Activated T-cell treated with anti-CD3 and anti-CD28 coated beads for 1 hour (primary cell): Measurements from ENCODE around the gene GRK5.
"Not testable (repeated sequence)": the region's sequence is repeated elsewhere in the genome, so short reads cannot be mapped to it uniquely, and the experiment has no call there.

Experiments used
- DNase-seq: peaks from one replicate; pipeline ENCODE4 v3.0.0-alpha.2; 2020; ENCODE audit warnings: low read depth

The GRK5 gene

DNA sequence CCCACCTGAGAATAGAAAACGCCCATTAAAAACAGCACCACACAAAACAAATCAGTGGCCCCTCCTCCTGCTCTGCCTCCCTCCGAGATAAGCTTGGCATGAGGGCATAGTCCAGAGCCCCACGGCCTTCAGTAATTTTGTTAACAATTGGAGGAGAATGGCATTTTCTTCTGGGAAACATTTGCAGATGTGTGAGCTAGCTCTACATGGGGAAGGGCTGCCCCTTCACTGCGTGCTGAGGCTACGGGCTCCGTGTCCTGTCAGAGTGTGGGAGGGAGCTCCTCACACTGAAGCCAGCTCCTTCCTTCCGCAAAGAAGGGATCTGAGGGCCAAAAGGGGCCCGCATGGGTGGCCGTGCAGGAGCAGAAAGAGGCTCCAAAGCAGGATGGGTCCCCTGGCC is 15.2 kb downstream of the GRK5 start:
- DNase-seq, result no peak

DNA sequence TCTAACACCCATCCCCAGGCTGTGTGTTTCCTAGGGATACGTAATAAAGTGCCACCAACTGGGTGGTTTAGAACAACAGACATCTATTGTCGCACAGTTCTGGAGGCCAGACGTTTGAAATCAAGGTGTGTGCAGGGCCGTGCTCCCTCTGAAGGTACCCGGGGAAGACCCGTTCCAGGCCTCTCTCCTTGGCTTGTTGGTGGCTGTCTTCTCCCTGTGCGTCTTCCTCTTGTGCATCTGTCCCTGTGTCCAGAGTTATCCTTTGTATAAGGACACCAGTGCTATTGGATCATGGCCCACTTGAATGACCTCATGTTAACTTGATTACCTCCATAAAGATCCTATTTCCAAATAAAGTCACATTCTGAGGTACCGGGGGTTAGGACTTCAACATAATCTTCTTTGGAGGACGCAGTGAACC is 15.6 kb downstream of the GRK5 start:
- no peak for DNase-seq

DNA sequence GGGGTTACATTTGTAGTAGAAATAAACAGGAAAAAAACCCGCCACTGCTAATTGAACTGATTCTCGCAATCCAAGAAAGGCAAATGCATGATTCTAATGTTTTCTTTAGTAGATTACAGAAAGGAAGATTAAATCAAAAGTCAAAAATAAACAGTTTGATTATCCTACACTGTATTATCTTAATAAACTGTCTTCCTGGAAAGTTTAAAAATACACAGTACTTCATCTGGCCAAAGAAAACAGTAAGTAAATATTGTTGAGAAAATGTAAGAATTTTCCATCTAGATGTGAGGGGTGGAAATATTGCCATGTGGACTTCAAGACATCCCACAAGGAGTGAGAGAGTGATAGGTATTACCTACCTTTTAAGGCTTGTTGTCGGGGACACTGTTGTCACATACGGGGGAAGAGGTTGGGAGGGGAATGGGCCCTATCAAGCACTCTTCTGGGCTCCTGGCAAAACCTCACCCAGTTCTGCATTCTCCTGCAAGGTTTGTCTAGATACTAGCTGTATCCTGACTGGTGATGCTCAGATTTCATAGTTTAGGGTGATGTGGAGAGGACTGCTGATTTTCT is 17.8 kb downstream of the GRK5 start:
- no peak for DNase-seq

DNA sequence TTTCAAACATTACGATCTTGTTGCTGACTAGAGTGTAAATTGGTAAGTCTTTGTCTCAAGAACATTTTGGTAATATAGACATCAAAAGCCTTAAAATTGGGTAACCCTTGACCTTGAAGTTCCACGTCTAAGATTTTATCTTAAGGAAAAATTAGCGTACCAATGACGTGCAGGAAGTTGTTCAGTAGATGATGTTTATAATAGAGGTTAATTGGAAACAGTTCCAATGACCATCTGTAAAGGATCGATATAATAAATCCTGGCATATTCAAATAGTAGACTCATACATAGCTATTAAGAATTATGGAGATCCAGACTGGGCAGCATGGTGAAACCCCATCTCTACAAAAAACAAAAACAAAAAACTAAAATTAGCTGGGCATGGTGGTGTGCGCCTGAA is 20.5 kb downstream of the GRK5 start:
- DNase-seq, result no peak

DNA sequence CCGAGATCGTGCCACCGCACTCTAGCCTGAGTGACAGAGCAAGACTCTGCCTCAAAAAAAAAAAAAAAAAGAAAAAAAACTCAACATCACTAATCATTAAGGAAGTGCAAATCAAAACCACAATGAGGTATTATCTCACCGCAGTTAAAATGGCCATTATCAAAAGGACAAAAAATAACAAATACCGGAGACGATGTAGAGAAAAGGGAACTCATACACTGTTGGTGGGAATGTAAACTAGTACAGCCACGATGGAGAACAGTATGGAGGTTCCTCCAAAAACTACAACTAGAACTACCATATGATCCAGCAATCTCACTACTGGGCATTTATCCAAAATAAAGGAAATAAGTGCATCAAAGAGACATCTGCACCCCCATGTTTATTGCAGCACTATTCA is 24.3 kb downstream of the GRK5 start:
- no peak for DNase-seq

DNA sequence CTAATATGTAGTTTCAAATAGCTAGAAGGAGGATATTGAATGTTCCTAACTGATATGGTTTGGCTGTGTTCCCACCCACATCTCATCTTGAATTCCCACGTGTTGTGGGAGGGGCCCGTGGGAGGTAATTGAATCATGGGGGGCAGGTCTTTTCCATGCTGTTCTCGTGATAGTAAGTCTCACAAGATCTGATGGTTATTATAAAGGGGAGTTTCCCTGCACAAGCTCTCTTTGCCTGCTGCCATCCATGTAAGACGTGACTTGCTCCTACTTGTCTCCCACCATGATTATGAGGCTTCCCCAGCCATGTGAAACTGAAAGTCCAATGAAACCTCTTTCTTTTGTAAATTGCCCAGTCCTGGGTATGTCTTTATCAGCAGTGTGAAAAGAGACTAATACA is 25.1 kb downstream of the GRK5 start:
- DNase-seq, result not testable (repeated sequence)

DNA sequence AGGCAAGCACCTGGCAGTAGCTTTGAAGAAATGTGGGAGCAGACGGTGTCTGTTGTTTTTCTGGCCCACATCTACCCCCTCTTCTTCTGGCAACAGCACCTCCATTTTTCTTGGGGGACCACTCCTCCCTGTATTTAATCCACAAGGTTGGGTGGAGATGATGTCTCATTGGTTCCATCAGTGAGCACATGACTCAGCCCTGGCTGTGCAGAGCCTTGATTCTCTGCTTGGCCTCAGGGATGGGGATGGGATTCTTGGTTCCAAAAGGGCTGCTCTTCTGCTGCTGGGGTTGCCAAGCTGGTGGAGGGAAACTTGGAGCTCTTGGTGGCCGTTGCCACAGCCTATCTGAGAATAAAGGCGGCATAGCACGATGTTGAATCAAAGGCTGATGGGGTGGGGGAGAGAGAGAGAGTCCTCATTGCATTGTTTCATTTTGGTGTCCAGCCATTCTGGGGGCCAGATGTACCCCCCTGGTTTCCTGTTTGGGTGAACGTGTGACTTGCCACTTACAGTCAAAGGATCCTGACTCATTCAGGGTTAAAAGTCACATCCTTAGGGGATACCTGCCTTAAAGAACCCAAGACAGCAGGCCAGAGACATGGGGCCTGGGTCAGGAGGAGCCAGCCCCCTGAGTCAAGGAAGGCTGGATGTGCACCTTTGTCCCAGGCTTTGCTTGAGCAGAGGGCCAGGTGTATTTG is 25.9 kb downstream of the GRK5 start:
- DNase-seq, result no peak

DNA sequence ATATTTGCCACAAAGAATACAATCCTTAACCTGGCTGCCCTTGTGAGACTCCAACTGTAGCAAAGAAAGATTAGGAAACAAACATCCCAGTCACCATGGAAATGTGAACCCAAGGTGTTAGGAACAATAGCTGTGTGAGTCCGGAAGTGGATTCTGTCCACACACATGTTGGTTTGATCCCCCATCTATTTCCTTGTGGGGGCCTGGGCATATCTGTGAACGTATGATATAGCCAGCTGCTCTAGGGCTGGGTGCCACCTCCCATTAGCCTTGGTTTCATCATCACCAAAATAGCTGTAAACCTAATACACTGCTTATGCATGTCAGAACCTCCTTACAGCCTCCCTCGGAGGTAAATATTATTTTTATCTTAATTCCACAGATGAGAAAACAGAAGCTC is 26.4 kb downstream of the GRK5 start:
- DNase-seq, result no peak

DNA sequence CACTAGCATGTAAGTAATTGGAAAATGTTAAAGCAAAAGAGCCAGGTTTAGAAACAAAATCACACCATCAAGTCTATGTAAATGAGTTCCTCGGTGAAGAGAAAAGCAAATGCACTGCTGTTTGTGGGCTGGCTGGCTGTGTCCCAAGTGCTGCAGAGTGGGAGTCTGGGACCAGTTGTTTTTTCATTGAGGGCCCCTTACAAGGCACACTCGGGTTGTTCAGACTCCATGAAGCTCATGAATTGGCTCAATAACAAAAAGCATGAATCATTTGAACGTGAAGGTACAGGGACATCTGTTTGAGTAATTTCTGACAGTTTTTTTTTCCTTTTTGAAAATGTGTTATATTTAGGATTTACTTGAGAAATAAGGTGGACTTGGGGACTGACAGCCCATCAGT is 28.0 kb downstream of the GRK5 start:
- no peak for DNase-seq

DNA sequence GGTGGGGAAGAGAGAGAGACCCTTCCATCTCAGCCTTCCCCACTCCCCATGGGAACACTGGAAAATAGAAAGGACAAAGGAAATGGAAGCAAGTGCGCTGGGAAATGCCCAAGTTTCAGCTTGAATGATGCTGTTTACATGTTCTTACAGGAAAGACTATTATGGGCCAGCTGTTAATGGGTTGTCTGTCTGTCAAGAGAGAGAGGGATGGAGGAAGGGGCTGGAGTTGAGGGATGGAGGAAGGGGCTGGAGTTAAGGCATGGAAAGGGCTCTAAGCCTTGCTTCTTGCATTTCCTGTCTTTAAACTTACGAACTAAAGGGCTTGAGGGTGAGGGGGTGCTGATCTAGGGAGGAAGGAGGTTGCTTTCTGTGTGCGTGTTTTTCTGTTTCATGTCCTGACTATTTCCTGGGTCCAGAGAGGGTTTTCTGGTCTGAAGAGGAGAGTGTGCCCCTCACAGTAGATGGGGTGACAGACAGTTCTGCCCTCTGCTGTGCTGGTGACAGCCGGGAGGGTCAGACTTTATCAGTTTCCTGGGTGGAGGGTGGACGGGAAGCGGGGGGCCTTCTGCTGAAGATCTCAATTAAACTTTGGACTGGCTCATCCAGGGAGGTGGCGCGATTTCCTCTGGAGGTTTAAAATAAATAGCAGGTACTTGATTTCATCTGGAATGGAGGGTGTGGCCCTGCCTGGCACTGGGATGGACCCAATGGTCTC is 30.5 kb downstream of the GRK5 start:
- DNase-seq, result no peak

DNA sequence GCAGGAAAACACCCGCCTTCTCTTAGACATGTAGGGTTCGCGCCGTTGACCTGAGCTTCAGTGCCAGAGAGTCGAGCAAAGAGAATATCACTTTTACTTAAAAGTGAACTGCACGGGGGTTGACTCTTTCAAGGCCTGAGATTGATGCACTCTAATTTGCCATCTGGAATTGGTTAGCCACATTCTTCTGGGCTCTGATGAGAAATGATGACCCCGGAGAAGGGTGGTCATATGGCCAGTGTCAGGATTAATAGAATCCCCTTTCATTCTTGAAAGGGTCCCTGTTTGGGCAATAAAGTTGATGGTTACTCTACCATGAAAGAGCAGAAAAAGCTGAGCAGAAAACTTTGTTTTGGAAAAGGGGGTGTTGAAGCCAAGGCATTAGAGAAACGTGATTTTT is 31.2 kb downstream of the GRK5 start:
- no peak for DNase-seq

DNA sequence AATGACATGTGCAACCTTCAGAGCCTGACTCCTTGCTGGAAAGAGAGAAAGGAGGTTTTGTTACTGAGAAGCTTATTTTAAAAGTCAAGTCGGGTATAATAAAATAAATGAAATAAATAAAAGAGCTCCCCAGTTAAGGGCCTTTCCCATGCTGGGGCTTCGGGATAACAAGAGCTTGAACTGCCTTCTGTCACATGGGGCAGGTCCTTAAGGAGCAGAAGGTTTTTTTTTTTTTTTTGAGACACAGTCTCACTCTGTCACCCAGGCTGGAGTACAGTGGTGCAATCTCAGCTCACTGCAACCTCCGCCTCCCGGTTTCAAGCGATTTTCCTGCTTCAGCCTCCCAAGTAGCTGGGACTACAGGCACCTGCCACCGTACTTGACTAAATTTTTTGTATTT is 31.6 kb downstream of the GRK5 start:
- not testable (repeated sequence) for DNase-seq

DNA sequence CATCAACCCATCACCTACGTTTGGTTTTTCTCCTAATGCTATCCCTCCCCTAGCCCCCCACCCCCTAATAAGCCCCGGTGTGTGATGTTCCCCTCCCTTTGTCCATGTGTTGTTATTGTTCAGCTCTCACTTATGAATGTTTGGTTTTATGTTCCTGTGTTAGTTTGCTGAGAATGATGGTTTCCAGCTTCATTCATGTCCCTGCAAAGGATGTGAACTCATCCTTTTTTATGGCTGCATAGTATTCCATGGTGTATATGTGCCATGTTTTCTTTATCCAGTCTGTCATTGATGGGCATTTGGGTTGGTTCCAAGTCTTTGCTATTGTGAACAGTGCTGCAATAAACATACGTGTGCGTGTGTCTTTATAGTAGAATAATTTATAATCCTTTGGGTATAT is 32.3 kb downstream of the GRK5 start:
- DNase-seq, result not testable (repeated sequence)

DNA sequence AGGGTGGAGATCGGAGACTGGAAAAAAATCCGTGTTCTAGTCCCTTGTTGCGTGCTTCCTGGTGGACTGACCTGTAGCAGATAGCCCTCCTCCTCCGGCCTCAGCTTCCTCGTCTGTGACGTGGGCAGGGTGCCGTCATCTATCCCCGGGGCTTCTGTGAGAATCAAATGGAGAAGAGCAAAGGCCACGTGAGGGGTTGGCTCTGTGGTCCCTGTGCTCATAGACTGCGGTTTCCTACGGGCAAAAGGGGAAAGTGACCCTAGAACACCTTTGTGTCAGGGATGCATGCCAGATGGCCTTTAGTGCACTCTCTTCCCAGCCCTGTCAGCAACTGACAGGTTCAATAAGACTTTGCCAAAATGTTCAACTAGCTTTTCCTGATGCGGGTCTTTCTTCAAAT is 33.7 kb downstream of the GRK5 start:
- no peak for DNase-seq

DNA sequence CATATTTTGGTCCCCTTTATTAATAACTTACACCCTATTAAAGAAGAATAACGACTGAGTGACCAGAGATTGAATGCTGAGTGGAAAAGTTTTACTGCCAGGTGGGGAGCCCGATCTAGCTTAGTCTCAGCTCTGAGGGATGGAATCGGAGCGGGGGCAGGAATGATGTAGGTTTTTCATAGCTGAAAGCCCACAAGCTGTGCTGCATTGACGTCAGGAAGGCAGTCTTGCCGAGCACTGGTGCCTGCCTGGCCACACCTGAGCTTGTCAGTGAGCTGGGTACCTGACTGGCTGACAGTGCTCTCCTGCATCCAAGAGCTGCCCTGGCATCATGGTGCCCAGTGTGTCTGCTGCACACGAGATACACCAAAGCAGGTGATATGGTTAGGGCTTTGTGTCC is 34.8 kb downstream of the GRK5 start:
- DNase-seq, result no peak

DNA sequence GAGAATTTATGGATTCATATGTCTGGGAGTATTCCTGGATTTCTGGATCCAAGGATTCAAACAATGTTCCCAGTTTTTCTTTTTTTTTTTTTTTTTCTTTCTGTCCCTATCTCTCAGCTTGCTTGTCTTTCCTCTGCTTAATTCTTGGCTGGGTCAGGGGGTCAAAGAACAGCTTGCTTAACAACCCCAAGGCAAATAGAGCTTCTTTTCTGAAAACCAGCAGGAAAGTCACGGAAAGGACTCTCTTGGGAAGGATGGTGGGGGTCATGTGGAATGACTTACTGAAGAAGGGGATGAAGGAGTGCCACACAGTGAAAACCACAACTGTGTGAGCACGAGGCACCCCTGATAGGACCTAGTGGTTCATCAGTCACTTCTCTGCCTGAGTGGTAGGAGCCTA is 36.1 kb downstream of the GRK5 start:
- DNase-seq, result no peak

DNA sequence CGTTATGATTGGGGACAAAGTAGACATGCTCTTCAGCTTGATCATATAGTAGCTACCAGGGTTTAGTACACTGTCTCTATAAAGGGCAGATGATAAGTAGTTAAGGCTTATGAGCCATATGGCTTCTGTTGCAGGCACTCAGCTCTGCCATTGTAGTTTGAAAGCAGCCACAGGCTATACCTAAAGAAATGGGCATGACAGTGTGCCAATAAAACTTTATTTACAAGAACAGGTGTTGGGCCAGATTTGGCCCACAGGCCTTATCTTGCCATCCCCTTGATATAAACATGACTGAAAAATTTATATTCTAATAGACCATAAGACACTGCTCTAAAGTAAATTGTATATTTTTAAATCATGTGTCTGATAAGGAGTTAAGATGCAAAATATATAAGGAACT is 36.6 kb downstream of the GRK5 start:
- no peak for DNase-seq

DNA sequence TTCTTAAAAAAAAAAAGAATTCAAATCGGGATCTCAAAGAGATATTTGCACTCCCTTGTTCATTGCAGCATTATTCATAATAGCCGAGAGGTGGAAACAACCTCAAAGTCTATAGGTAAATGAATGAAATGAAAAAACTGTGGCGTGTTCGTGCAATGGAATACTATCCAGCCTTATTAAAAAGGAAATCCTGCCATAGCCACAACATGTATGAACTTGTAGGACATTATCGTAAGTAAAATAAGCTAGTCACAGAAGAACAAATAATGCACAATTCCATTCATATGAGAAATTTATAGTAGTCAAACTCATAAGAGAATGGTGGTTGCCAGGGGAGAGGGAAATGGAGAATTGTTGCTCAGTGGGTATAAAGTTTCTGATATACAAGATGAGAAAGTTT is 37.9 kb downstream of the GRK5 start:
- no peak for DNase-seq

DNA sequence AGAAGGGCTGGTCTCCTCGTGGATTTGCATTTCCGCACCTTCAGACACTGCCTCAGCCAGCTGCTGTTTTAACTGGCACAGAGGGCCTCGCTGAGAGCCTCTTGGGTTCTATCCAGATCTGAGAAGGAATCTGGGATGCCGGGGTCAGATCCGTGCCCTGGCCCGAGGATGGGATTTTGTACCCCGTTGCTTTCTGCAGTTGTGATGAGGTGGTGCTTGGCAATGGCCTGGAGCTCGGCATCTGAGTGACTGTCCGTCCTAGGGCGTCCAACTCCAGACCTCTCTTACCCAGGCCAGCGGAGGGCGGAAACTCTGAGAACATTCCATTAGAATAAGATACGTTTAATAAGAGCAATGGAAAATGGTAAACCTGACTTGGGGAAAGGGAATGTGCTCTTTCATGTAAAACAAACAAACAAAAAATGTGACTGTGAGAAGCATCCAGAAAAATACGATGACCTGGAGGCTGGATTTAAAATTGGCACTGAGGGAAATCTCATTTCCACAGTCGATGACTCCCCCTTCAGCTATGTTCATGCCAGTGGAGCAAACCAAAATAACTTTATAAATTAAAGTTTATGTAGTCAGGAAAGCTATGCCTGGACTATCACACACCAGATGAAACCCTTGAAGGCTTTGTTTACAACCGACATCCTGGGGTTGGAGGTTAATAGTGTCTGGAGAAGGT is 39.6 kb downstream of the GRK5 start:
- no peak for DNase-seq

DNA sequence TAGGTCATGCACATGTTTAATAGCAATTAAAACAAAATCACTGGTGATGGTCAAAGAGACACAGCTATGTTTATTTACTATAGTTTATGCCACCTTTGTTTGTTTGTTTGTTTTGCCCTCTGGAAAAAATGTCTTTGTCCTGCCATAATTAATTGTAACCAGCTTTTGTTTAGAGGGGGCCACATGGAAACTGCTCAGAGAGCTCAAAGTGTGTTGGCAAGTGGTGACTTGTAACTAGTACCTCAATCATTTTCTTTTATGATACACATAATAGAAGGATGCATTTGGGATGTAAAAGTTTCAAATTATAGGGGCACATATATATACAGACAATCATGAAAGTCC is 40.2 kb downstream of the GRK5 start:
- no peak for DNase-seq

DNA sequence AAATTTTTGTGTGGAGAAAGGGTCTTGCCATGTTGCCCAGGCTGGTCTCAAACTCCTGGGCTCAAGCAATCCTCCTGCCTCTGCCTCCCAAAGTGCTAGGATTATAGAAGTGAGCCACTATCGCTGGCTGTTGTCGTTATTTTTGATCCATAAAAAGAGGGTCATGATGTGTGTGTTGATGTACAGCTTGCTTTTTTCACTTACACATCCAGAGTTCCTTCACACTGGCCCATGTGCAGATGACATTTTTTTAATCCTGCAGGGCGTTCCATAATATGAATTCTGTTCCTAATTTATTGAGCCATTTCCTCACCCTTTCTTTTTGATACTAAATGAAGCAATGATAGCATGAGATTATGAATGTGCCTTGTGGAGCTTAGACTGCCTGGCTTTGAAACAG is 40.8 kb downstream of the GRK5 start:
- DNase-seq, result no peak

DNA sequence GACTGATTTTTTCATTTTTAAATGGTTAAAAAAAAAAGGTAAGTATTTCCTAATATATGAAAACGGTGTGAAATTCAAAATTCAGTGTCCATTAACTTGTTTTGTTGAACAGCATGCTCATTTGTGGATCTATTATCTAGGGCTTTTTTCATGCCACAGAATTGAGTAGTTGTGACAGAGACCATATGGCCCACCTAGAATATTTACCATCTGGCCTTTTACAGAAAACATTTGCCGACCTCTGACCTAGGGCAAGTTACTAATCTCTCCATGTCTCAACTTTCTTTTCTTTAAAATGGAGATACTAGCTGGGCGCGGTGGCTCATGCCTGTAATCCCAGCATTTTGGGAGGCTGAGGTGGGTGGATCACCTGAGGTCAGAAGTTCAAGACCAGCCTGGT is 41.3 kb downstream of the GRK5 start:
- DNase-seq, result no peak

DNA sequence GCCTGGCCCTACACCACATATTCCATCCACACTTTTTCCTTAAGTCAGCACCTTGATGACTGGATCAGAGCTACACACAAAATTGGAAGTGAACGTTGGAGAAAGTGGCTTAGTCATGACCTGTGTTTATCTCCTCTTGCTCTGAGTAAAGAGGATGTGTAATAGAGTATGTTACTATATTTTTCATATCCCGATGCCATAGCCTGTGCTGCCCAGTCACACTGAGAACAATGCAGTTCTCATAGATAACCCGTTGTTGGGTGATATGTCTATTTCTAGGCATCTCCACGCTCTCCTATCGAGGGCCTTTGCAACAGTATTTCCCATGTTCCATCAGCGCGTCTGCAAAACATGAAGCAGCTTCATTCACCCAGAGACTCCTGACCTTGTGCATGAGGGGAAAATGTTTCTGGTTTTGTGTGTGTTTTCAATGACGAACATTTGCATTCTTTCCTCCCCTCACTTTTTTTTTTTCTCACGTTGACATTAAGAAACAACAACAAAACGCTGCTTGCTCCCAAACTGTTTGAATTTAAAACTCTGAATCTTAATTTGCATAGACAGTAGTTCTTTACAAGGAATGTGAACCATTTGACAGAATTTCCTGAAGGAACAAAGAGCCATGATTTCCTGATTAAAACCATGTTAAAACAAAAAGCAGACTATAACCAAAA is 43.4 kb downstream of the GRK5 start:
- no peak for DNase-seq
